Mesendoderm (in vitro differentiated cells): Measurements from ENCODE around the gene KIRREL2.

Source experiments
- DNase-seq: peaks from one replicate; pipeline ENCODE4 v3.0.0; 2013
- H2AK5ac ChIP-seq: 2 replicates; pipeline ENCODE4 v1.6.1; 2013; ENCODE audit warnings: low read length, inconsistent platforms
- H2BK120ac ChIP-seq: 2 replicates; pipeline ENCODE4 v1.6.1; 2013; ENCODE audit warnings: low read depth, mild to moderate bottlenecking, low read length, moderate library complexity, mixed read lengths
- H2BK15ac ChIP-seq: replicated peaks from 2 replicates; pipeline ENCODE4 v1.6.1; 2013; ENCODE audit warnings: low read depth, mild to moderate bottlenecking, moderate library complexity
- H2BK5ac ChIP-seq: 2 replicates; pipeline ENCODE4 v1.6.1; 2013; ENCODE audit warnings: low read length, inconsistent platforms
- H3K18ac ChIP-seq: 2 replicates; pipeline ENCODE4 v1.6.1; 2013; ENCODE audit warnings: mild to moderate bottlenecking, low read length, mixed read lengths
- H3K23ac ChIP-seq: one replicate; pipeline ENCODE4 v1.6.1; 2013; ENCODE audit warnings: low read length
- H3K27ac ChIP-seq: 2 replicates; pipeline ENCODE4 v1.5.1; 2013; ENCODE audit warnings: low read depth, mild to moderate bottlenecking, inconsistent platforms, low read length, moderate library complexity
- H3K27me3 ChIP-seq: 2 replicates; pipeline ENCODE4 v1.6.1; 2013; ENCODE audit warnings: low read length, control low read depth, mild to moderate bottlenecking, inconsistent platforms; ENCODE audit not compliant: insufficient read depth, poor library complexity
- H3K36me3 ChIP-seq: 2 replicates; pipeline ENCODE4 v1.6.1; 2013; ENCODE audit warnings: low read length, inconsistent platforms; ENCODE audit not compliant: control insufficient read depth, insufficient read depth
- H3K4ac ChIP-seq: one replicate; pipeline ENCODE4 v1.6.1; 2013; ENCODE audit warnings: low read depth, mild to moderate bottlenecking, low read length, moderate library complexity
- H3K4me1 ChIP-seq: 2 replicates; pipeline ENCODE4 v1.6.1; 2013; ENCODE audit warnings: low read depth, low read length, inconsistent platforms; ENCODE audit not compliant: control insufficient read depth
- H3K4me2 ChIP-seq: 2 replicates; pipeline ENCODE4 v1.6.1; 2013; ENCODE audit warnings: low read length
- H3K4me3 ChIP-seq: 2 replicates; pipeline ENCODE4 v1.5.1; 2013; ENCODE audit warnings: mild to moderate bottlenecking, low read length
- H3K56ac ChIP-seq: one replicate; pipeline ENCODE4 v1.6.1; 2013; ENCODE audit warnings: low read length
- H3K79me1 ChIP-seq: 2 replicates; pipeline ENCODE4 v1.6.1; 2013; ENCODE audit warnings: low read length, inconsistent platforms
- H3K79me2 ChIP-seq: 2 replicates; pipeline ENCODE4 v1.6.1; 2013; ENCODE audit warnings: mild to moderate bottlenecking, low read length; ENCODE audit not compliant: control insufficient read depth, insufficient read depth
- H3K9ac ChIP-seq: 2 replicates; pipeline ENCODE4 v1.6.1; 2013; ENCODE audit warnings: low read length, inconsistent platforms
- H4K5ac ChIP-seq: one replicate; pipeline ENCODE4 v1.6.1; 2013; ENCODE audit warnings: low read length
- H4K8ac ChIP-seq: one replicate; pipeline ENCODE4 v1.6.1; 2013; ENCODE audit warnings: low read depth, mild to moderate bottlenecking, control low read depth, low read length, moderate library complexity
- WGBS: extraction: QIAGEN DNeasy Blood & Tissue Kit; methylation state at CpG from one replicate; pipeline ENCODE4 v1.1.7; 2013; ENCODE audit warnings: low lambda C conversion rate, missing lambda C conversion rate; ENCODE audit not compliant: insufficient coverage; ENCODE audit errors: extremely low coverage; 5-methylcytosine and 5-hydroxymethylcytosine counted together

The KIRREL2 gene

DNA sequence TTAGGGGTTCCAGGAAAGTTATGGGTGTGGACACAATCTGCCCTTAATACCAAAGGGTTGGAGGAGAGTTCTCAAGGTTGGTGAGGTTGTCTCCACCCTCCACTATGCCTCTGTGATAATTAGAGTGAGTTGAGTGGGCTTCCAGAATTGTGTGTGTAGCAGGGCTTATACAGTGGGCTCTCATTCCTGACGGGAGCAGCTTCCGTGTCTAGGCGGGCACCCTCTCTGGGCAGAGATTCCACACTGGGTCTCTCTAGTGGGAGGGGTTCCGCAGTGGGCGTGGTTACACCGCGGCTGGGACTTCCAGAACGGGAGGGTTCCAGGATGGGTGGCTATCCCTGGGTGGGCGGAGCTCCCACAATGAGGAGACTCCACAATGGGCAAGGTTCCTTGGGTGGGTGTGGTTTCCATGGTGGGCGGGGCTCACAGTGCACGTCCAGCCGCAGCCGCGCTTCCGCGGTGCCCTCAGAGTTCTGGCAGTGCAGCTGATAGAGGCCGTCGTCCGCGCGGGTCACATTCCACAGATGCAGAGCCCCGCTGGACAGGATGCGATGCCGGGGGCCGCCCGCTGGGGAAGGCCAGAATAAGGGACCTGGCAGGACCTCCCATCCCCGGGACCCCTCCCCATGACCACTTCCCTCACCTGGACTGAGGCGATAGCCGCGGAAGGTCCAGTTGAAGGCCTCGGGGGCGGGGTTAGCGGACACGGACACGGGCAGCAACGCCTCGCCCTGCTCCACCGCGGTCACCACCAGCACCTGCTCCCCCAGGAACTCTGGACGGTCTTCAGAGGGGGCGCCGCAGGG is 12.8 kb upstream of the KIRREL2 start:
- no CpG with 5 or more reads among the region's 42 CpGs for WGBS
- Histone ChIP-seq H3K9ac (no peak overlapping the region), H3K36me3 (no peaks in the 10 kb centered on the region), H4K8ac (no peak overlapping the region), H3K79me1 (no peaks in the 10 kb centered on the region), H3K4me2 (no peak overlapping the region), H3K56ac (no peak overlapping the region), H3K4me3 (no peak overlapping the region), H2BK15ac (no peak overlapping the region), H3K23ac (no peak overlapping the region), H3K27me3 (peaks cover 19% of the 10 kb centered on the region), H2AK5ac (no peak overlapping the region), H3K27ac (no peak overlapping the region), H3K79me2 (no peaks in the 10 kb centered on the region), H4K5ac (no peak overlapping the region), H2BK120ac (no peak overlapping the region), H3K4me1 (no peaks in the 10 kb centered on the region), H3K4ac (no peak overlapping the region), H3K18ac (no peak overlapping the region), H2BK5ac (no peak overlapping the region)
- DNase-seq: peak; percentile 78

DNA sequence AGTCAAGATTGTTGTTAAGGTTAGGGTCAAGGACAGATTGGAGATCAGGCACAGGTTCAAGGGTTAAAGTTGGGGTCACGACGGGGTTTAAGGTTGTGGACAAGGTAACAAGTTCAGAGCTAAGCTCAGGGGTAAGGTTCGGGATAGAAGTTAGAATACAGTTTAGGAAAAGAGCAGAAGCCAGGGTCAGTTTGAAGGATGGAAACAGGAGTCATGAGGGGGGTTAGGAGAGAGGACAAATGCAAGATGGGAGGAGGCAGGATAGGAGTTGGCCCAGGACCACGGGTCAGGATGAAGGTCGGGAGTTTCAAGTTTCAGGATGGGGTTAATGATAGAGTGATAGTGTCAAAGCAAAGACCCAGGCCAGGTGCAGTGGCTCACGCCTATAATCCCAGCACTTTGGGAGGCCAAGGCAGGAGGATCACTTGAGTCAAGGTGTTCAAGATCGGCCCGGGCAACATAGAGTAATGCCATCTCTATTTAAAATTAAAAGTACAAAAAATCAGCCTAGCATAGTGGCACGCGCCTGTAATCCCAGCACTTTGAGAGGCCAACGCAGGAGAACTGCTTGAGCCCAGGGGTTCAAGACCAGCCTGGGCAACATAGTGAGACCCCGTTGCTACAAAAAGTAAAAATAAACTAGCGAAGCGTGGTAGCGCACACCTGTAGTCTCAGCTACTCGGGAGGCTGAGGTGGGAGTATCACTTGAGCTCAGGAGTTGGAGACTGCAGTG is 12.1 kb upstream of the KIRREL2 start:
- Histone ChIP-seq H3K4me2 (no peak overlapping the region), H4K8ac (no peak overlapping the region), H3K23ac (no peak overlapping the region), H2BK15ac (no peak overlapping the region), H4K5ac (no peak overlapping the region), H2AK5ac (no peak overlapping the region), H3K27ac (no peak overlapping the region), H2BK120ac (no peak overlapping the region), H3K9ac (no peak overlapping the region), H3K18ac (no peak overlapping the region), H3K56ac (no peak overlapping the region), H3K79me2 (no peaks in the 10 kb centered on the region), H3K4me1 (no peaks in the 10 kb centered on the region), H3K27me3 (peaks cover 19% of the 10 kb centered on the region), H2BK5ac (no peak overlapping the region), H3K4me3 (no peak overlapping the region), H3K79me1 (no peaks in the 10 kb centered on the region), H3K36me3 (no peaks in the 10 kb centered on the region), H3K4ac (no peak overlapping the region)
- no CpG with 5 or more reads among the region's 16 CpGs for WGBS
- no peak for DNase-seq

DNA sequence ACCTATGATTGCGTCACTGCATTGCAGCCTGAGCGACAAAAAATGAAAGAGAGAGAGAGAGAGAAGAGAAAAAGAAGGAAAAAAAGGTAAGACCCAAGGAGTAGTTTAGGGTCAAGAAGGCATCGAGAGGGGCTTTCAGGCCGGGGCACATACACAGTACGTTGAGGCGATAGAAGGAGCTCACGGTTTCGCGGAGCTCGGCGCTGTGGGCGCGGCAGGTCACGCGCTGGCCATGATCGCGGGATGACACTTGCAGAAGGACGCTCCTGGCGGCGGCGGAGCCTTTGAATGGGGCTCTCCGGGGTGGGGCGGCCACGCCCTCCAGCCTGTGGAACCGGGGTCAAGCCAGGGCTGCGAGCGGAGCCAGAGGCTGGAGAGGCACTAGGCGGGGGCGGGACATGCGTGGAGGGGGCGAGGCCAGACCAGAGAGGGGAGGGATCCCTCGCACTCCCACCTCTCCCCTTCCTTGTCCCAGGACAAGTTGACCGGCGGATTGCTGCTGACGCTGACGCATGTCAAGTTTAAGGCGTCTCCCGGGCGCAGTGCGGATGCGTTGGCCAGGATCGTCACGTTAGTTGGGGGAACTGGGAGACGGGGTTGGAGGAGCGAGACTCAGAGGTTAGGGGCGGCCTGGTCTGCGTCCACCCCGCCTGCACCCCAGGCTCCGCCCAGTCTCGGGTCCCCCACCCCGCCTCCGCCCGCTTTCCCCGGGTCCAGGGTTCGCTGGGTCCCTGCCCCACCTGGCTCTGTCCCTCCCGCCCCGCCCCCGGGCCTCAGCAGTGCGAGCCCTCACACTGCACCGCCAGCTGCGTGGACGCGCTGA is 11.3 kb upstream of the KIRREL2 start:
- H3K4me1 ChIP-seq: no peaks in the 10 kb centered on the region
- H3K27ac ChIP-seq: no peak overlapping the region
- no peak overlapping the region for H2BK120ac ChIP-seq
- no peaks in the 10 kb centered on the region for H3K79me1 ChIP-seq
- H3K9ac ChIP-seq: no peak overlapping the region
- no peak overlapping the region for H4K5ac ChIP-seq
- H2BK5ac ChIP-seq: no peak overlapping the region
- no peak overlapping the region for H3K4ac ChIP-seq
- H3K79me2 ChIP-seq: no peaks in the 10 kb centered on the region
- peak; percentile 25 for DNase-seq
- peak overlapping the region; percentile 57 for H3K4me2 ChIP-seq
- H4K8ac ChIP-seq: no peak overlapping the region
- H3K4me3 ChIP-seq: no peak overlapping the region
- peak overlapping the region; percentile 60 for H3K56ac ChIP-seq
- H2AK5ac ChIP-seq: no peak overlapping the region
- no peaks in the 10 kb centered on the region for H3K36me3 ChIP-seq
- H3K23ac ChIP-seq: no peak overlapping the region
- H3K27me3 ChIP-seq: peaks cover 19% of the 10 kb centered on the region
- no peak overlapping the region for H3K18ac ChIP-seq
- no CpG with 5 or more reads among the region's 63 CpGs for WGBS
- no peak overlapping the region for H2BK15ac ChIP-seq

DNA sequence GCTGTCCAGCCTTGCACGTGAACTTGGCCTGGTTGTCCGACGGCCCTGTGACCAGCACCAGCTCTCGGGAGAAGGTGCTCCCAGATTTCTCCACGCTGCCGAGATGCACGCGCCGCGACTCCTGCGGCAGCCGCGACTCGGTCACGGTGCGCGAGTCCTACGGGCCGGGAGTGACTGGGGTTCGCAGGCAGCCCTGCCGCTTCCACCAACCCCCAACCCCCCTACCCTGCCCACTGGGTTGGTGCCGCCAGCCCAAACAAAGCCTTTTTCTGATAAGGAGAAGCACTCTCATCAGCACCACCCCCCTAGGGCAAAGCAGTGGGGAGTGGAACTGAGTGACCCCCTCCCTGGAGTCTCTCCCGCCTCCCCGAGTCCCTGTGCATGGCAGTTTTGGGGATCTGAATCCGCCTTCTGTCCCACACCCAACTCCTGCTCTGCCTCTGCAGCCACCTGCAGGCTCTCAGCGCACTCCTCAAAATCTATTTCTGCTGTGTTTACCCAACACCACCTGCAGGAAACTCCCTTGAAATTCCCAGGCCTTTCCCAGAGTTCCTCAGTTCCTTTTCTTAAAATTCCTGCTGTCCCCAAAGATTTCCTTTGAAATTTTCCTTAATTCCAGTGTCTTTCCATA is 10.6 kb upstream of the KIRREL2 start:
- no peak overlapping the region for H4K8ac ChIP-seq
- no peak overlapping the region for H2AK5ac ChIP-seq
- H3K18ac ChIP-seq: no peak overlapping the region
- H3K79me1 ChIP-seq: no peaks in the 10 kb centered on the region
- no peak overlapping the region for H2BK120ac ChIP-seq
- no CpG with 5 or more reads among the region's 26 CpGs for WGBS
- peak; percentile 49 for DNase-seq
- H4K5ac ChIP-seq: no peak overlapping the region
- H3K23ac ChIP-seq: no peak overlapping the region
- peaks cover 19% of the 10 kb centered on the region for H3K27me3 ChIP-seq
- no peak overlapping the region for H3K9ac ChIP-seq
- no peaks in the 10 kb centered on the region for H3K79me2 ChIP-seq
- H2BK5ac ChIP-seq: no peak overlapping the region
- H3K4me1 ChIP-seq: no peaks in the 10 kb centered on the region
- H3K27ac ChIP-seq: no peak overlapping the region
- H3K36me3 ChIP-seq: no peaks in the 10 kb centered on the region
- no peak overlapping the region for H3K56ac ChIP-seq
- no peak overlapping the region for H3K4me2 ChIP-seq
- no peak overlapping the region for H2BK15ac ChIP-seq
- no peak overlapping the region for H3K4ac ChIP-seq
- H3K4me3 ChIP-seq: no peak overlapping the region

DNA sequence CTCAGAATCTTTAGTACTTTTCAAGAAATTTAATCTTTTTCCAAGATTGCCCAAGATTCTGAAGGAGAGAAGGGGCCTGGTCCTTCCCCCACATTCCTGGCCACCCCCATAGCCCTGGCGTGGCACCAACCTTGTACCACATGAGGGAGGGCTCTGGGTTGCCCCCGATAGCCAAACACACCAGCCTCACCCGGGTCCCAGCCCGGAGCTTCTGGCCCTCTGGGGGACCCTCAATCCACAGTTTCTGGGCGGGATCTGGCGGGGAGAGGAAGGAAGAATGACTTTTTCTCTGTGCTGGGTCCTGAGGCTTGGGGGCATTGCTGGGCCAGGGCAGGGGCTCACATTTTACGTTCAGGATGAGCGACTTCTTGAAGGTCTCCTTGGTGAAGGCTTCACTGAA is 8.8 kb upstream of the KIRREL2 start:
- Histone ChIP-seq H2AK5ac (no peak overlapping the region), H3K4ac (no peak overlapping the region), H3K9ac (no peak overlapping the region), H3K23ac (no peak overlapping the region), H4K5ac (no peak overlapping the region), H3K4me3 (no peak overlapping the region), H2BK15ac (no peak overlapping the region), H3K79me2 (no peaks in the 10 kb centered on the region), H3K56ac (no peak overlapping the region), H4K8ac (no peak overlapping the region), H3K27me3 (peaks cover 17% of the 10 kb centered on the region), H3K4me1 (no peaks in the 10 kb centered on the region), H2BK120ac (no peak overlapping the region), H2BK5ac (no peak overlapping the region), H3K18ac (no peak overlapping the region), H3K4me2 (no peak overlapping the region), H3K79me1 (no peaks in the 10 kb centered on the region), H3K36me3 (no peaks in the 10 kb centered on the region), H3K27ac (no peak overlapping the region)
- no peak for DNase-seq
- WGBS: no CpG with 5 or more reads among the region's 8 CpGs
